CD4-positive, alpha-beta memory T cell (primary cell): ENCODE measurements around the gene SPOCK3. TPM values are rescaled to one million over a fixed set of nuclear protein-coding genes. Genes with fewer than 3 reads are reported as not detected.

Source experiments
- CTCF ChIA-PET: fragments of 350-600 bp; sonication (Branson Sonifier 250); formaldehyde crosslinking; loops from one replicate; lab custom pipeline; 2021; ENCODE audit warnings: inconsistent platforms; ENCODE audit not compliant: partially characterized antibody; lab: Charles Lee
- POLR2A ChIA-PET: fragments of 350-600 bp; sonication (Branson Sonifier 250); formaldehyde crosslinking; loops from one replicate; lab custom pipeline; 2021; ENCODE audit not compliant: partially characterized antibody; lab: Charles Lee
- DNase-seq, 5 donors: peaks; one replicate each; pipeline versions ENCODE4 v3.0.0 to v3.0.0-alpha.2; 2020 to 2022; ENCODE audit warnings: mixed read lengths in 1 of 5
- H3K27ac ChIP-seq: one replicate; pipeline ENCODE4 v1.7.0; 2013; ENCODE audit warnings: low read depth, low read length
- H3K27me3 ChIP-seq: 2 replicates; pipeline ENCODE4 v1.7.0; 2013; ENCODE audit warnings: mild to moderate bottlenecking, low read length, moderate library complexity; ENCODE audit not compliant: insufficient read depth
- H3K36me3 ChIP-seq: 2 replicates; pipeline ENCODE4 v1.7.0; 2013; ENCODE audit warnings: mild to moderate bottlenecking, low read length, moderate library complexity; ENCODE audit not compliant: insufficient read depth
- H3K4me1 ChIP-seq: 2 replicates; pipeline ENCODE4 v1.7.0; 2013; ENCODE audit warnings: mild to moderate bottlenecking, low read length, moderate library complexity; ENCODE audit not compliant: insufficient read depth
- H3K4me3 ChIP-seq, 2 donors: one replicate each; pipeline ENCODE4 v1.7.0; 2013; ENCODE audit warnings: low read length in 2 of 2, mild to moderate bottlenecking in 1 of 2
- H3K9me3 ChIP-seq, 2 donors: one replicate each; pipeline ENCODE4 v1.7.0; 2013; ENCODE audit warnings: low read length in 2 of 2, control low read depth in 1 of 2; ENCODE audit not compliant: control insufficient read depth in 1 of 2
- H3K27ac Mint-ChIP-seq, 7 donors: one replicate each; pipeline ENCODE4 v1.8.0; 2020 to 2021; ENCODE audit warnings: mixed read lengths in 7 of 7, mild to moderate bottlenecking in 6 of 7, inconsistent platforms in 3 of 7, moderate library complexity in 3 of 7
- H3K27me3 Mint-ChIP-seq, 2 donors: one replicate each; pipeline ENCODE4 v1.8.0; 2020 to 2021; ENCODE audit warnings: mixed read lengths in 2 of 2
- H3K36me3 Mint-ChIP-seq, 2 donors: one replicate each; pipeline ENCODE4 v1.8.0; 2020 to 2021; ENCODE audit warnings: mixed read lengths in 2 of 2, inconsistent platforms in 1 of 2, mild to moderate bottlenecking in 1 of 2
- H3K4me1 Mint-ChIP-seq, 4 donors: one replicate each; pipeline ENCODE4 v1.8.0; 2020 to 2021; ENCODE audit warnings: mixed read lengths in 4 of 4, mild to moderate bottlenecking in 1 of 4
- H3K4me3 Mint-ChIP-seq, 8 donors: one replicate each; pipeline ENCODE4 v1.8.0; 2020 to 2021; ENCODE audit warnings: mixed read lengths in 8 of 8, mild to moderate bottlenecking in 7 of 8, moderate library complexity in 6 of 8, inconsistent platforms in 3 of 8
- H3K9me3 Mint-ChIP-seq, 8 donors: one replicate each; pipeline ENCODE4 v1.8.0; 2020 to 2021; ENCODE audit warnings: mixed read lengths in 8 of 8, mild to moderate bottlenecking in 5 of 8, inconsistent platforms in 3 of 8, moderate library complexity in 1 of 8
- intact Hi-C: fragments of 100-400 bp; cut with micrococcal nuclease; formaldehyde crosslinking; loops from one replicate; pipeline ENCODE4 v1.15.1; 2023
- polyA plus RNA-seq, 2 donors: library from polyadenylated mRNA; unstranded; fragments of 300-500 nt; fragmentation: Illumina TruSeq; gene quantifications; one replicate each; pipeline ENCODE4 v1.2.3, GENCODE V29; 2021
- total RNA-seq, 2 experiments: library from RNA; stranded (reverse); gene quantifications; one replicate each; pipeline ENCODE4 v1.2.3, GENCODE V29; 2021

The SPOCK3 gene
- total and polyA plus RNA-seq, 4 experiments from 2014 or later, result not detected

DNA sequence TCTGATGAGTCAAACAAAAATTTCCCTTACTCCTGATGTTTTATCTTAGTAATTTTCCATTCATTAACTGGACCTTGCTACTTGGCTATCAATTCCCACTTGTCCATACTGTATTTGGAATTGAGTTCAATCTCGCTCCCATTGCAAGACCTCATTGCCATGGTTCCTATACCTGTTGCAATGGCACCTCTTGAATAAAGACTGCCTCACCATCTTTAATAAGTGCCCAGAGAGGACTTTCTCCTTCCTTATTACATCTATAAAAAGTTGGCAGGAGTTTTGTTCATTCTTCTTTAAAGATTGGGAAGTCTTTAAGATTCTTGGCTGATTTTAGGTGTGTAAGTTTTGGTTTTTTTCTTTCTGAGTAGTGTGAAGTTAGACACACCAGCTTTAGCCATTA is 397.4 kb downstream of the SPOCK3 start:
- H3K4me1 ChIP-seq, result no peaks in the 10 kb centered on the region
- ChIA-PET CTCF (no interaction called here), POLR2A (no interaction called here)
- H3K4me3 ChIP-seq, result no peak overlapping the region
- no peaks in the 10 kb centered on the region for H3K27me3 Mint-ChIP-seq
- H3K4me3 Mint-ChIP-seq, result no peak overlapping the region
- no peaks in the 10 kb centered on the region for H3K4me1 Mint-ChIP-seq
- peaks cover 6 to 31% (median 16%) of the 10 kb centered on the region in 8 donors for H3K9me3 Mint-ChIP-seq
- no peaks in the 10 kb centered on the region for H3K27me3 ChIP-seq
- no peaks in the 10 kb centered on the region for H3K36me3 ChIP-seq
- no peak overlapping the region for H3K27ac ChIP-seq
- intact Hi-C loops, result no loop called here
- no peak for DNase-seq
- no peaks in the 10 kb centered on the region for H3K36me3 Mint-ChIP-seq
- no peak overlapping the region for H3K27ac Mint-ChIP-seq
- peaks cover 0 to 3% of the 10 kb centered on the region in 2 donors for H3K9me3 ChIP-seq

DNA sequence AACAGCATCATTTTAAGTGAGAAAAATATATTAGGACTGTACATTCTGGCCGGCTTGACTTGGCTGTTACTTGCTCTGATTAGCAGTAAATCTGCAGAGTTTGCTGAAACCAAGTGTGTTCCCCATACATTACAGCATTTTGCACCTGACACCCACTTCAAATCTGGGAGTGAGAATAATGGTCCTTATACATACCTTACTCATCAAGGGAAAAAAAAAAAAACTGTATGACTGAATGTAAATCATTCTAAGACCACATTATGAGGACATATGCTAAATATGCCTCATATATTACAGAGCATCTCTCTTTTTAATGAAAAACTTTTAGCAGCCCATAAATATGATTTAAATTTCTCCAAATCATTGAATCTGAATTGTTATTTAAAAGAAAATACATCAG is 406.7 kb downstream of the SPOCK3 start:
- Histone ChIP-seq H3K4me1 (no peaks in the 10 kb centered on the region), H3K27me3 (no peaks in the 10 kb centered on the region), H3K9me3 (no peaks in the 10 kb centered on the region), H3K27ac (no peak overlapping the region), H3K4me3 (no peak overlapping the region), H3K36me3 (no peaks in the 10 kb centered on the region)
- Mint-ChIP-seq H3K27ac (no peak overlapping the region), H3K27me3 (no peaks in the 10 kb centered on the region), H3K4me1 (no peaks in the 10 kb centered on the region), H3K4me3 (no peak overlapping the region), H3K36me3 (no peaks in the 10 kb centered on the region), H3K9me3 (peaks cover 0 to 11% (median 3%) of the 10 kb centered on the region in 8 donors)
- no peak for DNase-seq
- POLR2A ChIA-PET, result no interaction called here
- CTCF ChIA-PET, result no interaction called here
- intact Hi-C loops, result no loop called here

GRCh38 chr4:166827167-166827566 is 407.1 kb downstream of the SPOCK3 start:
- no peak overlapping the region for H3K27ac Mint-ChIP-seq
- intact Hi-C loops, result no loop called here
- no peaks in the 10 kb centered on the region for H3K27me3 Mint-ChIP-seq
- ChIA-PET POLR2A (no interaction called here), CTCF (no interaction called here)
- no peaks in the 10 kb centered on the region for H3K9me3 ChIP-seq
- no peaks in the 10 kb centered on the region for H3K36me3 ChIP-seq
- no peaks in the 10 kb centered on the region for H3K4me1 Mint-ChIP-seq
- H3K27me3 ChIP-seq, result no peaks in the 10 kb centered on the region
- H3K4me3 ChIP-seq, result no peak overlapping the region
- H3K9me3 Mint-ChIP-seq, result peaks cover 0 to 15% (median 2%) of the 10 kb centered on the region in 8 donors
- no peaks in the 10 kb centered on the region for H3K36me3 Mint-ChIP-seq
- no peaks in the 10 kb centered on the region for H3K4me1 ChIP-seq
- no peak for DNase-seq
- H3K4me3 Mint-ChIP-seq, result no peak overlapping the region
- H3K27ac ChIP-seq, result no peak overlapping the region

- peaks cover 0 to 4% of the 10 kb centered on the region in 2 donors for H3K36me3 Mint-ChIP-seq
Measured at GRCh38 chr4:166823848-166824247, 410.4 kb downstream of the SPOCK3 start.

GRCh38 chr4:166823126-166823525 is 411.2 kb downstream of the SPOCK3 start:
- H3K4me1 Mint-ChIP-seq, result no peaks in the 10 kb centered on the region
- Histone ChIP-seq H3K36me3 (no peaks in the 10 kb centered on the region), H3K4me1 (no peaks in the 10 kb centered on the region), H3K27me3 (no peaks in the 10 kb centered on the region), H3K4me3 (no peak overlapping the region), H3K9me3 (no peaks in the 10 kb centered on the region), H3K27ac (no peak overlapping the region)
- CTCF ChIA-PET, result no interaction called here
- no peaks in the 10 kb centered on the region for H3K27me3 Mint-ChIP-seq
- DNase-seq, result no peak
- intact Hi-C loops, result no loop called here
- H3K27ac Mint-ChIP-seq, result no peak overlapping the region
- POLR2A ChIA-PET, result no interaction called here
- H3K9me3 Mint-ChIP-seq, result peaks cover 0 to 21% (median 3%) of the 10 kb centered on the region in 8 donors
- H3K4me3 Mint-ChIP-seq, result no peak overlapping the region
- H3K36me3 Mint-ChIP-seq, result peaks cover 0 to 4% of the 10 kb centered on the region in 2 donors

More at GRCh38 chr4:166823848-166824247, 410.4 kb downstream of the SPOCK3 start:
- Histone ChIP-seq H3K4me3 (no peak overlapping the region), H3K27ac (no peak overlapping the region), H3K27me3 (no peaks in the 10 kb centered on the region), H3K36me3 (no peaks in the 10 kb centered on the region), H3K9me3 (no peaks in the 10 kb centered on the region), H3K4me1 (no peaks in the 10 kb centered on the region)
- H3K4me3 Mint-ChIP-seq, result peak overlapping the region in 1 of 8 donors; percentile 2
- intact Hi-C loops, result no loop called here
- no peak overlapping the region for H3K27ac Mint-ChIP-seq
- no peak for DNase-seq
- CTCF ChIA-PET, result no interaction called here
- H3K9me3 Mint-ChIP-seq, result peaks cover 0 to 21% (median 3%) of the 10 kb centered on the region in 8 donors
- no peaks in the 10 kb centered on the region for H3K4me1 Mint-ChIP-seq
- POLR2A ChIA-PET, result no interaction called here
- no peaks in the 10 kb centered on the region for H3K27me3 Mint-ChIP-seq

- no peaks in the 10 kb centered on the region for H3K4me1 Mint-ChIP-seq
- H3K27me3 Mint-ChIP-seq, result no peaks in the 10 kb centered on the region
- peaks cover 0 to 4% of the 10 kb centered on the region in 2 donors for H3K36me3 Mint-ChIP-seq
- no peak for DNase-seq
- intact Hi-C loops, result no loop called here
- Histone ChIP-seq H3K4me3 (no peak overlapping the region), H3K4me1 (no peaks in the 10 kb centered on the region), H3K27ac (no peak overlapping the region), H3K9me3 (no peaks in the 10 kb centered on the region), H3K27me3 (no peaks in the 10 kb centered on the region), H3K36me3 (no peaks in the 10 kb centered on the region)
- no peak overlapping the region for H3K4me3 Mint-ChIP-seq
- ChIA-PET CTCF (no interaction called here), POLR2A (no interaction called here)
- no peak overlapping the region for H3K27ac Mint-ChIP-seq
- peaks cover 0 to 21% (median 3%) of the 10 kb centered on the region in 8 donors for H3K9me3 Mint-ChIP-seq
Measured at GRCh38 chr4:166822386-166822785, 411.9 kb downstream of the SPOCK3 start.

- ChIA-PET CTCF (no interaction called here), POLR2A (no interaction called here)
- no peak for DNase-seq
- H3K4me1 ChIP-seq, result no peaks in the 10 kb centered on the region
- H3K4me3 ChIP-seq, result no peak overlapping the region
- no peaks in the 10 kb centered on the region for H3K27me3 ChIP-seq
- Mint-ChIP-seq H3K9me3 (peaks cover 0 to 7% (median under 1%) of the 10 kb centered on the region in 8 donors), H3K4me3 (no peak overlapping the region), H3K27ac (no peak overlapping the region), H3K27me3 (no peaks in the 10 kb centered on the region), H3K36me3 (peaks cover 0 to 4% of the 10 kb centered on the region in 2 donors), H3K4me1 (no peaks in the 10 kb centered on the region)
- no peak overlapping the region for H3K27ac ChIP-seq
- H3K9me3 ChIP-seq, result no peaks in the 10 kb centered on the region
- intact Hi-C loops, result no loop called here
- H3K36me3 ChIP-seq, result no peaks in the 10 kb centered on the region
Measured at GRCh38 chr4:166816890-166817289, 417.4 kb downstream of the SPOCK3 start.

- CTCF ChIA-PET, result no interaction called here
- intact Hi-C loops, result no loop called here
- H3K27me3 Mint-ChIP-seq, result no peaks in the 10 kb centered on the region
- no peaks in the 10 kb centered on the region for H3K4me1 Mint-ChIP-seq
- DNase-seq, result no peak
- H3K9me3 Mint-ChIP-seq, result peaks cover 0 to 6% (median 3%) of the 10 kb centered on the region in 8 donors
- H3K4me3 Mint-ChIP-seq, result no peak overlapping the region
- H3K27ac ChIP-seq, result no peak overlapping the region
- H3K4me1 ChIP-seq, result no peaks in the 10 kb centered on the region
- no peak overlapping the region for H3K27ac Mint-ChIP-seq
- H3K36me3 ChIP-seq, result no peaks in the 10 kb centered on the region
- POLR2A ChIA-PET, result no interaction called here
- no peaks in the 10 kb centered on the region for H3K36me3 Mint-ChIP-seq
- H3K27me3 ChIP-seq, result no peaks in the 10 kb centered on the region
- no peak overlapping the region for H3K4me3 ChIP-seq
- no peaks in the 10 kb centered on the region for H3K9me3 ChIP-seq
Measured at GRCh38 chr4:166808380-166808779, 425.9 kb downstream of the SPOCK3 start.
